HUES48 (cell line): Measurements from ENCODE around the gene DGLUCY.

Source experiments
- H3K27ac ChIP-seq: one replicate; pipeline ENCODE4 v1.7.0; 2013; ENCODE audit warnings: low read depth, low read length, inconsistent platforms
- H3K27me3 ChIP-seq: 2 replicates; pipeline ENCODE4 v1.6.1; 2013; ENCODE audit warnings: mild to moderate bottlenecking, low read length; ENCODE audit not compliant: control insufficient read depth, insufficient read depth
- H3K36me3 ChIP-seq: 2 replicates; pipeline ENCODE4 v1.6.1; 2013; ENCODE audit warnings: low read length; ENCODE audit not compliant: control insufficient read depth, insufficient read depth
- H3K4me1 ChIP-seq: 2 replicates; pipeline ENCODE4 v1.6.1; 2013; ENCODE audit warnings: mild to moderate bottlenecking, low read length; ENCODE audit not compliant: control insufficient read depth, insufficient read depth
- H3K4me3 ChIP-seq: 2 replicates; pipeline ENCODE4 v1.5.1; 2013; ENCODE audit warnings: mild to moderate bottlenecking, low read depth, low read length
- H3K9ac ChIP-seq: 2 replicates; pipeline ENCODE4 v1.6.1; 2013; ENCODE audit warnings: mild to moderate bottlenecking, low read depth, low read length, moderate library complexity
- H3K9me3 ChIP-seq: 2 replicates; pipeline ENCODE4 v1.6.1; 2013; ENCODE audit warnings: low read length; ENCODE audit not compliant: control insufficient read depth, insufficient read depth

Gene DGLUCY

GRCh38 chr14:91227183-91227628 lies 113.3 kb downstream of the DGLUCY start:
- Histone ChIP-seq H3K9ac (no peak overlapping the region), H3K27me3 (no peaks in the 10 kb centered on the region), H3K27ac (no peak overlapping the region), H3K9me3 (0 out of 2 replicates have a peak, but pooled peaks cover 3% of the 10 kb centered on the region), H3K4me3 (no peak overlapping the region), H3K36me3 (no peaks in the 10 kb centered on the region), H3K4me1 (peaks cover 10% of the 10 kb centered on the region)

GRCh38 chr14:91228112-91229004 lies 114.5 kb downstream of the DGLUCY start:
- Histone ChIP-seq H3K36me3 (no peaks in the 10 kb centered on the region), H3K27ac (peak overlapping the region; percentile 42), H3K4me3 (no peak overlapping the region), H3K9me3 (0 out of 2 replicates have a peak, but pooled peaks cover 3% of the 10 kb centered on the region), H3K27me3 (no peaks in the 10 kb centered on the region), H3K4me1 (peaks cover 10% of the 10 kb centered on the region), H3K9ac (no peak overlapping the region)

- peaks cover 10% of the 10 kb centered on the region for H3K4me1 ChIP-seq
- no peak overlapping the region for H3K4me3 ChIP-seq
- H3K9me3 ChIP-seq, result 0 out of 2 replicates have a peak, but pooled peaks cover 3% of the 10 kb centered on the region
- H3K36me3 ChIP-seq, result no peaks in the 10 kb centered on the region
- no peaks in the 10 kb centered on the region for H3K27me3 ChIP-seq
- no peak overlapping the region for H3K9ac ChIP-seq
- no peak overlapping the region for H3K27ac ChIP-seq
Observed at GRCh38 chr14:91229005-91229382, 115.1 kb downstream of the DGLUCY start.

GRCh38 chr14:91229743-91230200 lies 115.9 kb downstream of the DGLUCY start:
- Histone ChIP-seq H3K27ac (no peak overlapping the region), H3K9me3 (0 out of 2 replicates have a peak, but pooled peaks cover 3% of the 10 kb centered on the region), H3K4me3 (no peak overlapping the region), H3K36me3 (no peaks in the 10 kb centered on the region), H3K4me1 (peaks cover 10% of the 10 kb centered on the region), H3K27me3 (no peaks in the 10 kb centered on the region), H3K9ac (no peak overlapping the region)

GRCh38 chr14:91230397-91231035 lies 116.6 kb downstream of the DGLUCY start:
- Histone ChIP-seq H3K27ac (no peak overlapping the region), H3K9me3 (0 out of 2 replicates have a peak, but pooled peaks cover 3% of the 10 kb centered on the region), H3K27me3 (no peaks in the 10 kb centered on the region), H3K9ac (no peak overlapping the region), H3K36me3 (no peaks in the 10 kb centered on the region), H3K4me1 (peaks cover 10% of the 10 kb centered on the region), H3K4me3 (no peak overlapping the region)

GRCh38 chr14:91231446-91231845 lies 117.6 kb downstream of the DGLUCY start:
- no peaks in the 10 kb centered on the region for H3K27me3 ChIP-seq
- no peak overlapping the region for H3K4me3 ChIP-seq
- no peak overlapping the region for H3K9ac ChIP-seq
- 0 out of 2 replicates have a peak, but pooled peaks cover 3% of the 10 kb centered on the region for H3K9me3 ChIP-seq
- no peaks in the 10 kb centered on the region for H3K36me3 ChIP-seq
- H3K4me1 ChIP-seq, result peaks cover 10% of the 10 kb centered on the region
- H3K27ac ChIP-seq, result no peak overlapping the region

- Histone ChIP-seq H3K4me3 (no peak overlapping the region), H3K9me3 (0 out of 2 replicates have a peak, but pooled peaks cover 3% of the 10 kb centered on the region), H3K9ac (no peak overlapping the region), H3K27me3 (no peaks in the 10 kb centered on the region), H3K36me3 (no peaks in the 10 kb centered on the region), H3K27ac (no peak overlapping the region), H3K4me1 (peaks cover 10% of the 10 kb centered on the region)
Observed at GRCh38 chr14:91232052-91232451, 118.2 kb downstream of the DGLUCY start.

GRCh38 chr14:91232603-91233002 lies 118.7 kb downstream of the DGLUCY start:
- H3K4me3 ChIP-seq, result no peak overlapping the region
- no peaks in the 10 kb centered on the region for H3K27me3 ChIP-seq
- peaks cover 10% of the 10 kb centered on the region for H3K4me1 ChIP-seq

GRCh38 chr14:91233936-91234790 lies 120.3 kb downstream of the DGLUCY start:
- Histone ChIP-seq H3K27ac (no peak overlapping the region), H3K9ac (no peak overlapping the region), H3K4me3 (no peak overlapping the region), H3K36me3 (no peaks in the 10 kb centered on the region), H3K4me1 (no peaks in the 10 kb centered on the region), H3K27me3 (no peaks in the 10 kb centered on the region), H3K9me3 (0 out of 2 replicates have a peak, but pooled peaks cover 3% of the 10 kb centered on the region)

More at GRCh38 chr14:91232603-91233002, 118.7 kb downstream of the DGLUCY start:
- Histone ChIP-seq H3K36me3 (no peaks in the 10 kb centered on the region), H3K9ac (no peak overlapping the region), H3K27ac (no peak overlapping the region), H3K9me3 (0 out of 2 replicates have a peak, but pooled peaks cover 3% of the 10 kb centered on the region)

GRCh38 chr14:91234791-91235114 lies 120.9 kb downstream of the DGLUCY start:
- H3K9ac ChIP-seq, result no peak overlapping the region

More at GRCh38 chr14:91234791-91235114, 120.9 kb downstream of the DGLUCY start:
- Histone ChIP-seq H3K27me3 (no peaks in the 10 kb centered on the region), H3K36me3 (no peaks in the 10 kb centered on the region), H3K9me3 (0 out of 2 replicates have a peak, but pooled peaks cover 5% of the 10 kb centered on the region), H3K27ac (no peak overlapping the region), H3K4me3 (no peak overlapping the region), H3K4me1 (no peaks in the 10 kb centered on the region)
